GM12878 (cell line): ENCODE data around the gene PADI3. TPM values are rescaled to one million over a fixed set of nuclear protein-coding genes. Genes with fewer than 3 reads are reported as not detected.

ENCODE experiments used
- ATAC-seq: fragments of 200-7000 bp; cut with Tn5 transposase; 3 replicates; pipeline ENCODE4 v1.9.1; 2020; ENCODE audit warnings: mild to moderate bottlenecking, moderate library complexity
- BruUV-seq: library from RNA; stranded (reverse); fragments of 400-500 nt; replicated peaks from 2 replicates; lab custom pipeline; 2021; lab: Mats Ljungman, UMichigan
- CTCF ChIA-PET: fragments of 300-600 bp; sonication (Branson Sonifier 250); formaldehyde crosslinking; extraction: SDS; loops from one replicate; lab custom pipeline; 2021; ENCODE audit warnings: inconsistent platforms; lab: Yijun Ruan, JAX
- POLR2A ChIA-PET: fragments of 350-600 bp; formaldehyde crosslinking; extraction: SDS; loops from one replicate; lab custom pipeline; 2021; ENCODE audit warnings: inconsistent platforms; lab: Charles Lee
- RAD21 ChIA-PET: fragments of 300-600 bp; sonication (Branson Sonifier 250); formaldehyde crosslinking; loops from one replicate; lab custom pipeline; 2023; ENCODE audit warnings: antibody characterized with exemption; ENCODE audit not compliant: unreplicated experiment; lab: Charles Lee
- SMC1A ChIA-PET: fragments of 300-600 bp; sonication (Branson Sonifier 250); formaldehyde crosslinking; loops from one replicate; lab custom pipeline; 2023; ENCODE audit not compliant: unreplicated experiment, uncharacterized antibody; lab: Charles Lee
- DNase-seq: peaks from one replicate; pipeline ENCODE4 v3.0.0-alpha.2; 2011; ENCODE audit warnings: low read depth, low spot score
- FAIRE-seq: peaks from 3 replicates; lab custom pipeline; 2011; peaks lifted over from hg19 to GRCh38; lab: Jason Lieb, UNC
- H2AFZ ChIP-seq: 2 replicates; pipeline ENCODE4 v1.6.0; 2011; ENCODE audit warnings: low read depth, low read length, control low read depth; ENCODE audit not compliant: control insufficient read depth
- H3K27ac ChIP-seq: 2 replicates; pipeline ENCODE4 v1.5.1; 2011; ENCODE audit warnings: control low read depth; ENCODE audit not compliant: control insufficient read depth, insufficient read depth
- H3K27me3 ChIP-seq, 2 experiments: replicated peaks in 1 of 2; 2 replicates each; pipeline versions ENCODE4 v1.6.0 to v1.6.1; 2011; ENCODE audit warnings: low read length in 1 of 2; ENCODE audit not compliant: control insufficient read depth in 2 of 2, insufficient read depth in 2 of 2
- H3K36me3 ChIP-seq, 2 experiments: 2 replicates each; pipeline ENCODE4 v1.5.1; 2011; ENCODE audit warnings: low read length in 1 of 2; ENCODE audit not compliant: control insufficient read depth in 2 of 2, insufficient read depth in 2 of 2
- H3K4me1 ChIP-seq: 2 replicates; pipeline ENCODE4 v1.6.1; 2011; ENCODE audit warnings: mild to moderate bottlenecking, low read length, moderate library complexity, mixed read lengths; ENCODE audit not compliant: control insufficient read depth, insufficient read depth
- H3K4me2 ChIP-seq: 2 replicates; pipeline ENCODE4 v1.6.0; 2011; ENCODE audit warnings: control low read depth; ENCODE audit not compliant: control insufficient read depth, insufficient read depth
- H3K4me3 ChIP-seq: fragments of 200-600 bp; sonication (generic); 2 replicates; pipeline ENCODE4 v1.5.1; 2016
- H3K79me2 ChIP-seq: 2 replicates; pipeline ENCODE4 v1.6.0; 2011; ENCODE audit warnings: low read length; ENCODE audit not compliant: control insufficient read depth, insufficient read depth
- H3K9ac ChIP-seq: 2 replicates; pipeline ENCODE4 v1.8.0; 2011; ENCODE audit warnings: low read length, control low read depth, mixed read lengths; ENCODE audit not compliant: control insufficient read depth, insufficient read depth
- H3K9me3 ChIP-seq: replicated peaks from 3 replicates; pipeline ENCODE4 v1.5.1; 2011; ENCODE audit warnings: mild to moderate bottlenecking, low read length; ENCODE audit not compliant: control insufficient read depth, insufficient read depth
- H4K20me1 ChIP-seq: 2 replicates; pipeline ENCODE4 v1.6.0; 2011; ENCODE audit not compliant: control insufficient read depth, insufficient read depth
- ASH2L ChIP-seq: fragments of 300-600, 200-600 bp; sonication (generic); IDR thresholded peaks from 2 replicates; pipeline ENCODE4 v1.6.1; 2017; ENCODE audit warnings: low read depth, mild to moderate bottlenecking, borderline replicate concordance
- CHD4 ChIP-seq: fragments of 200-600 bp; sonication (generic); IDR thresholded peaks from 2 replicates; pipeline ENCODE4 v1.6.1; 2016; ENCODE audit warnings: mild to moderate bottlenecking
- ETV6 ChIP-seq, 2 experiments: fragments of 450-650 bp in 1 of 2; IDR thresholded peaks in 1 of 2; conservative IDR thresholded peaks in 1 of 2; 2 replicates each; pipeline ENCODE4 v1.6.1; 2014; ENCODE audit warnings: antibody characterized with exemption in 1 of 2, borderline replicate concordance in 1 of 2, low read depth in 1 of 2, mild to moderate bottlenecking in 1 of 2, moderate library complexity in 1 of 2
- SIN3A ChIP-seq: IDR thresholded peaks from 2 replicates; pipeline ENCODE4 v1.6.1; 2012; ENCODE audit warnings: low read depth, low read length, improper control_type of control experiment
- YY1 ChIP-seq: IDR thresholded peaks from 2 replicates; pipeline ENCODE4 v1.6.1; 2011; ENCODE audit warnings: low read depth, mild to moderate bottlenecking, low read length
- WGBS: methylation state at CpG from one replicate; pipeline ENCODE4 v1.1.6; 2016; ENCODE audit warnings: low lambda C conversion rate; ENCODE audit not compliant: insufficient replicate concordance, insufficient coverage; ENCODE audit errors: missing lambda C conversion rate; 5-methylcytosine and 5-hydroxymethylcytosine counted together
- in situ Hi-C: fragments of 300-500 bp; cut with MboI; formaldehyde crosslinking; loops from 9 replicates; pipeline ENCODE4 v1.14.3; 2018; ENCODE audit warnings: mixed read lengths
- intact Hi-C: fragments of 100-400 bp; cut with micrococcal nuclease; formaldehyde crosslinking; loops from one replicate; pipeline ENCODE4 v1.14.2; 2022; ENCODE audit not compliant: unreplicated experiment
- polyA plus RNA-seq, 11 experiments: library from polyadenylated mRNA; depleted of rRNA in 4 of 11; unstranded in 6 of 11; stranded (reverse) in 5 of 11; fragments of >200 nt; fragmentation: Nextera tagmentation in 4 of 11; fragmentation: Illumina TruSeq in 1 of 11; extraction: Ambion mirVana in 4 of 11; extraction: Trizol in 1 of 11; gene quantifications; 1 replicate in 1 of 11; 2 replicates in 10 of 11; pipeline versions ENCODE4 v1.2.1 to v1.2.3, GENCODE V29; 2011 to 2016; ENCODE audit warnings: inconsistent platforms in 2 of 11, missing spikeins in 2 of 11, low read depth in 1 of 11
- total RNA-seq, 4 experiments: library from RNA; depleted of rRNA in 3 of 4; stranded (reverse); fragments of >200 nt in 3 of 4; fragmentation: Illumina TruSeq in 1 of 4; extraction: Trizol in 1 of 4; gene quantifications; 2 replicates each; pipeline versions ENCODE4 v1.2.1 to v1.2.3, GENCODE V29; 2013 to 2021

PADI3 gene
- total and polyA plus RNA-seq, 10 of the 15 experiments (the other 5 are each of a cell fraction or from before 2014, with no cell fraction given): 0.01 TPM; not detected in 9

DNA sequence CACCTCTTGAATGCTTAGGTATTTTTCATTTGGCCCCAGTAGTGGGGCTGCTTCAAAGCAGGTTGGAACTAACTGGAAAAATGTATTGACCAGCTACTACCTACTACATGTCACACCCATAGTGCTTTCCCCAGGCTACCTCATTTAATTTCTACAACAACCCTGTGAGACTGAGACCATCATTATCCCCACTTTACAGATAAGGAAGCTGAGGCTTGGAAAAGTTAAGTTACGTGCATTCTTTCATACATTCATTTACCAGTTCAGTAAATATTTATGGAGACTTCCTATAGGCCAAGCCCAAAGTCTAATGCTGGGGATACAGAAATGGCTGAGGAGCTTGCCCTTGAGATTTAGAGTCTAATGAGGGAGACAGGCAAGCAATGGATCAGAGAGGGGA is 14.5 kb upstream of the PADI3 start:
- SMC1A ChIA-PET: interaction anchor here (1.5 to 12.3 kb wide), 3 partner anchors 94 to 174 kb away, joined by 5 to 236 read pairs (median 27); partner anchors contain the start of gene PADI2
- Histone ChIP-seq H3K4me2 (no peak overlapping the region), H3K4me1 (no peaks in the 10 kb centered on the region), H3K79me2 (no peaks in the 10 kb centered on the region), H4K20me1 (no peaks in the 10 kb centered on the region), H3K9ac (no peak overlapping the region), H3K4me3 (no peak overlapping the region), H2AFZ (no peak overlapping the region), H3K36me3 (no peaks in the 10 kb centered on the region), H3K27ac (no peak overlapping the region), H3K27me3 (no peaks in the 10 kb centered on the region), H3K9me3 (no peaks in the 10 kb centered on the region; the same call in 2 of the 3 replicates)
- intact Hi-C loops: loop anchor here (10.0 kb wide), 1 partner anchor 100 kb away; no protein-coding TSS in a partner anchor
- BruUV-seq: no TSS peak
- in situ Hi-C loops: loop anchor here (10.0 kb wide), 1 partner anchor 290 kb away; no protein-coding TSS in a partner anchor
- no peak for ATAC-seq
- RAD21 ChIA-PET: interaction anchor here (1.1 to 9.5 kb wide), 3 partner anchors 28 to 176 kb away, joined by 3 to 186 read pairs (median 3); partner anchors contain the start of gene PADI2
- WGBS: 89% methylated on average over 1 of the region's 1 CpG
- CTCF ChIA-PET: interaction anchor here (1.3 to 12.7 kb wide), 7 partner anchors 27 to 177 kb away, joined by 6 to 315 read pairs (median 24); partner anchors contain the start of gene PADI2
- DNase-seq: no peak
- TF ChIP-seq ASH2L: no peak
- no peak for TF ChIP-seq SIN3A
- no peak for TF ChIP-seq YY1
- TF ChIP-seq CHD4: no peak
- TF ChIP-seq ETV6 (conservative IDR thresholded peaks at IDR 0.05 in 1 of 2, IDR thresholded peaks at IDR 0.05 in 1 of 2; ENCODE audit: borderline replicate concordance in 1 of 2, low read depth in 1 of 2): no peak
- POLR2A ChIA-PET: interaction anchor here (0.5 kb wide), 1 partner anchor 94 kb away, joined by 3 read pairs; no protein-coding TSS in a partner anchor
- no peak for FAIRE-seq
